Fibroblast of peridontal ligament (primary cell): Measurements from ENCODE around the gene PIP5K1B.

Experiments used
- DNase-seq: peaks from one replicate; pipeline ENCODE4 v3.0.0-alpha.2; 2010; ENCODE audit errors: extremely low read depth

Gene PIP5K1B

DNA sequence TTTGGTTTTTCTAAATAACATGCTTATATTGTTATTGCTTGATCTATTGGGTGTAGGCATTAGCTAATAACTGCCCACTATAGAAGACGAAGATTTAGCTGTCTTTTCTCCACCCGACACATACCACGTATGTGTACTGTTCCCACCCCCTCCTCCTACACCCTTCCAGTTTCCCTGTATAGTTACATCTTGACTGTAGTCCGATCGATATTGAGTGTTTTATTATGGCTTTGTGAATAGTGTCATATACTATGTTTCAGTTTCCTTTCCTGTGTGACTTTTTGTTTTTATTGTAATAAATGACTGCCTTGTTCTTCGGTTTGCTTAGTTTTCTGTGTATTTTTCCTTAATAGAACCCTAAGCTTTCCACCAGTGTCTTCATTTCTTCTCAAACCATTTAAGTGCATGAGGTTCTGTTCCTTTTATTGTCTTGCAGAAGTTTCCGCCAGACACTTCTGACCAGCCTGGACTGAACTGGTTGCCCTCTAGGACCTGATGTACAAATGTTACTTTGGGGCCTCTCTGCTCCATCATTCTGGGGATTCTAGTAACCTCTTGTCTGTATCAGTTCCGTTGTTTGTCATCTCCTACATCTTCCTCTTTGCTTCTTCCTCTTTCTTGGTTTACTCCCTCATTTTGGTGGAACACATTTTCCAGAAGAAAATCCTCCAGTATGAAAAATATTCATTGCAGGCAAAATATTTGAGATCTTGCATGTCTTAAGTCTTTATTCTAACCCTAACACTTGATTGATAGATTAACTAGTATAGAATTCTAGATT is 247.0 kb downstream of the PIP5K1B start:
- DNase-seq, result no peak

DNA sequence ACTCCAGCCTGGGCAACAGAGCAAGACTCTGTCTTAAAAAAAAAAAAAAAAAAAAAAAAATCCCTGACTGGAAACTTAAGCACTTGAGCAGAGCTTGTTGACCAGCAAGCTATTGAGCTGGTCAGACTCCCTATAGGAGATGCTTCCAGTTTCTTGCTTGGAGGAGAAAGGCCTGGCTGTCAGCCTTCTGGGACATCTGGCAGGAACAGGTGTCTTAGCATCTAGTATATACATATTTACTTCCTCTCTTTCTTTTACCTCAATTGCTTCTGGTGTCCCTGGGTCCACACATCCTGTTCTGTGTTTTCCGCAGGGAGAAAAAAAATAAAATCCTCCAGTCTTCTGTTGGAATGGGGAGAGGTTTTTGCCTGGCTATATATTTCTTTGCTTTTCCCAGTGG is 248.7 kb downstream of the PIP5K1B start:
- no peak for DNase-seq

DNA sequence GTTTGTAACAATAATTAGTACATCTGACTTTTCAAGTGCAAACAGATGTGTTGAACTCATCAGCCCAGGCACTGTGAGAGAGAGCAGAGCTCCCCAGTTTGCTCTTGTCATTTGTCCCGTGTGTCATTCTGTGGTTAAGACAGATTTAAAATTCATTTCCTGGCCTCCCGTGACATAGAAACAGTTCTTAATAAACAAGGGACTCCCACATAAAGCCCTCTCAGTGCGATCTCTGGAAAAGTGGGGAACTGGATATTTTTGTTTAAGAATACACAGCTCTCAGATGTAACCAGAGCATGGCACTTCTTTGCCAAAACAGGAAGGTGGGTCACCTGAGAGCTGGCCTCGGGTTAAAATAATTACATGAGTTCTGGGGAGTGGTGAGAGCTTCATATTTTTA is 250.3 kb downstream of the PIP5K1B start:
- no peak for DNase-seq

DNA sequence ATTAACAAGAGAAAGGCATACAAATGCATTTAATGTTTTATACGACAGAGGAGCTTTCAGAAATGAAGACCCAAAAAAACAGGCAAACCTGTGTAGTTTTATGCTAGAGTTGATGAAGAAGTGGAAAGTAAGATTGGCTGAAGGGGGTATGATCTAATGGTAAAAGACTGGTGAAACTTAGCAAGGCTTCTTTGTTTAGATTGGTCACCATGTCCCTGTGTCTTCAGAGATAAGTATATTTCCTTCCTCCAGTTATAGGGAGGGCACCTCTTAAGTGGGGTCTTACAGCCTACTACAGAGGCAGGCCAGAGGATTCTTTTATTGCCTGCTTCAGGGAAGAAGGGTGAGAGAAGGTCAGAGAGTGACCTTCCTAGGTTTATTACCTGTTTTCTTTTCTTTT is 252.4 kb downstream of the PIP5K1B start:
- no peak for DNase-seq

DNA sequence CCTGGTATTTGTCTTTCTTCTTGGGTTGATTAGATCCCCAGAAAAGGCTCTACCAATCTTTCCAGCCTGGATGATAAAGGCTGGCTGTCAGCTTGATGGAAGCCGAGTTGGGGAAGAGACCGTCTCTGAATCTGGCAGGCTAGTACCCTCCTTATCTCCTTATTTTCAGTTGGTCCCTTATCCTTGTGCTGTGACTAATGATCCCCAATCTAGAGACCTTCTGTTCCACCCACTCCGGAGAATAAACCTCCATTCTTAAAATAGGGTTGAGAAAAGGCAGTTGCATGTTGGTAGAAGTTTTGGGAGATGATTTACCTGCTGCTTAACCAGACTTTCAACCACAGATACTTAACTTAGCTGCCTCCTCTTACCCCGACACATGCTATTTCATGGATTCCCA is 256.5 kb downstream of the PIP5K1B start:
- no peak for DNase-seq

DNA sequence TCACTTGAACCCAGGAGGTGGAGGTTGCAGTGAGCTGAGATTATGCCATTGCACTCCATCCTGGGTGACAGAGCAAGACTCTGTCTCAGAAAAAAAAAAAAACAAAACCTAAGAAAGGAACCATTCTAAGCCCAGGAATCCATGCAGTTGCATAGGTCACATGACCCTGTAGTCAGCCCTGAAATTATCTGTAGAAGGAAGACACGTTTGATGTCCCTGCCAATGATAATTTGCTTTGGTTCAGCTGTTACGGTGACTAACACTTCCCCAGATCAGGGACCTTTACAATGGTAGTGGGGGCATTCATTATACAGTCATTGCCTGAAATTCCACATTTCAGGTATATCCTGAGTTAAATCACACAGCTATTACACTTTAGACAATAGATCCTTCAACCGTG is 258.4 kb downstream of the PIP5K1B start:
- no peak for DNase-seq

DNA sequence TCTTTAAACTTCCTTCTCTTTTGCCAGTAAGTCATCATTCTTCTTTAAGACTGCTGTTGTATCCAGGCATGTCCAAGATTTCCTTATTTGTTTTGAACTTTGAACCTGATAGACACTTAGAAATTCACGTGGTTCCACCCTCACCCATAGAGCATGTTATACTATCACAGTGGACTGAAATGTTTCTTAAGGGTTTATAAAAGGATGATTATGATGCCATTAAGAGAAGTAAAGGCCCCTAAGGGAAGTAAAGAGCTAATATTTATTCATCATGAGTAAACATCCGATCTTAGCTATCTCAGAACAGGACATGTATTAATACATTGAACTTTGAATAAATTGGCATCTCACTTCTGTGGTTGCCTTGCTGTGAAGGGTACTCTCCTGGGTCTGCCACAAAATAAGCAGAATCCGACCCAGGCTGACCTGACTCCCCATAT is 259.1 kb downstream of the PIP5K1B start:
- no peak for DNase-seq

DNA sequence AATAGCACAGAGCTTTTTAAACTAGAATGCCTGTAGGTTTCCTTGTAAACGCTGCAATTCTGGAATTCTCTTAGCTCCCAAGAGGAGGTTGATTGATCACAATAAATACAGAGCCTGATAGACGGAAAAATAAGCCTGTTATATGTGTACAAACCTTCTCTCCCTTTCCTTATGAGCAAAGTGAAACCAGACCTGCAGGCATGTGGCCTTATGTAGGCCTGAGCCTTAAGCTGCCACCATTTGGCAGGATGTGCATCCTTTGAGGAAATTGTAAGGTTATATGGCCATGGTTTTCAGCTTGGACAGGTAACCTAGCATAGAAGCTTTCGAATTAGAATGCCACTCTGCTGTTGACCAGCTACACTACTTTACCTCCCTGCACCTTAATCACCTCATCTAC is 259.7 kb downstream of the PIP5K1B start:
- DNase-seq, result no peak

DNA sequence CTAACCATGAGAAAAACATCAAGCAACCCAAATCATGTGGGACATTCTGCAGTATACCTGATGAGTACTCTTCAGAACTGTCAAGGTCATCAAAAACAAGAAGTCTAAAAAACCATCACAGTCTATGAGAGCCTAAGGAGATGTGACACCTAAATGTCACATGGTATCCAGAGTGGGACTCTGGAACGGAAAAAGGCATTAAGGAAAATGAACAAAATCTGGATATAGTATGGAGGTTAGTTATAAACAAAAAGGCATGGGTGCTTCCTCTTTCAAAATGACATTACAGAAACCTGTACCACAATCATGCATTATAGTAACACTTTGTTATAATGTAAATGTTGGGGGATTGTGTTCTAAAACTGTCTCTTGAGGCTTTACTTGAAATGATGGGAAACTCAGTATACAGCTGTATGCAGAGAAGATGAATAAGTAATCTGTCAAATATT is 261.5 kb downstream of the PIP5K1B start:
- DNase-seq, result no peak

DNA sequence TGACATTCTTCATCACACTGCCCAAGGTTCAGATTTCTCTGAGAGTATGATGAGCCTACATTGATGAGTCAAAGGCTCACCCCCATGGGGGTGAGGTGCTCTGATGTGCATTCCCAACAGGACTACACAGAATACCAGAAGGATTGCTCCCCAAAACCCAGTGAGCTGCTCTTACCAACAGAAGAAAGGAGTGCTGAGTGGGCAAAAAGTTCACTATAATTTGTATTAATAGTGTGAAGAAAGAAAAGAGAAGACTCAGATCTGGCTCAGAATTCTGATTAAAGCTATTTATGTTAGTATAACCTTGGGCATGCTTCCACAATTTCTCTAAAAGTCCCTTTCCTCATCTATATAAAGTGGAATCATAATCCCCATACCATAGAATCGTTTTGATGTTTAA is 262.8 kb downstream of the PIP5K1B start:
- DNase-seq, result no peak

DNA sequence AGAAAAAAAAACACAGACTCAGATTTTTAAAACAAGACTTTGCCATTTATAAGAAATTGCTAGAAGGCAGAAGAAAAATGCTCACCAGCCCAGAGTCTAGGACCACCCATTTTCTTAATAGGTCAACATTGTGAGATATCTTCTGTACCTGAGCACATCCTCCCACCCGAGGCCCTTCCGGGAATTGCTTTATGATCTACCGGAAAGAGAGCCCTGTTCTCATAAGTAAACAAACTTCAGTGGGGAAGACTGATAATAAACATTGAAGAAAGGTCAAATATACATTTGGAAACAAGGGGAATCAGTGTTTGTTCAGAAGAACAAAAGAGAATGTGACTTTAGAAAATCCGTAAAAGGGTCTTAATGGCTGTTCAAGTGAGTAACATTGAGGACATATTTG is 264.5 kb downstream of the PIP5K1B start:
- no peak for DNase-seq

DNA sequence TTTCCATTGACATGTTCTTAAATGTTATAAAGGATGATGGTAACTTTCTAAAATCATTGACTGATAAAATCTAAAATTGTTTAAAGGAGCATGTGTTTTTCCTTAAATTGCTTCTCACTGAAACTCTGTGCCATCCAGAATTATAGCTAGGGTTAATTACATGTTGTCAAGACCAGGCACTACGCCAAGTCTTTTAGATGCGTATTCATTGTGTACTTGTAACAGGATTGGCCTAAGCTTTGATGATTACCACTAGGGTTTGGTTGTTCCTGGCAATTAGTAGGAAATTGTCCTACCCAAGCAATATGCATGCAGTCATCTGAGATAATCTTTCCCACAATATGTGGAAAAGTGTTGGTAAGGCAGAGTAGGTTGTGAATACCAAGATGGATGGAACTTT is 265.1 kb downstream of the PIP5K1B start:
- DNase-seq, result no peak

DNA sequence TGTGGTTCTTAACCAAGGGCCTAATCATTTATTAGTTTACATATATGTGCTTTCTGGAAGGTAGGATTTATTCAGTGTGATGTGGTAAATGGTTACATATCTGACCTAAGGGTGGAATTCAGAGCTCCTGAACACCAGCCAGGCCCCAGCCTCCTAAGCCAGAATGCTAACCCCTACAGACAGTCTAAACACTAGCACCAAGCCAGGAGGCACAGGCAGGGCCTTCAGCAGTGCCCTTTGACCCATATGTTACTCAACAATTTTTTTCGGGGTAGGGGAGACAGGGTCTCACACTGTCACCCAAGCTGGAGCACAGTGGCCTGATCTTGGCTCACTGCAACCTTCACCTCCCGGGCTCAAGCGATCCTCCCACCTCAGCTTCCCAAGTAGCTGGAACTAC is 268.6 kb downstream of the PIP5K1B start:
- no peak for DNase-seq

DNA sequence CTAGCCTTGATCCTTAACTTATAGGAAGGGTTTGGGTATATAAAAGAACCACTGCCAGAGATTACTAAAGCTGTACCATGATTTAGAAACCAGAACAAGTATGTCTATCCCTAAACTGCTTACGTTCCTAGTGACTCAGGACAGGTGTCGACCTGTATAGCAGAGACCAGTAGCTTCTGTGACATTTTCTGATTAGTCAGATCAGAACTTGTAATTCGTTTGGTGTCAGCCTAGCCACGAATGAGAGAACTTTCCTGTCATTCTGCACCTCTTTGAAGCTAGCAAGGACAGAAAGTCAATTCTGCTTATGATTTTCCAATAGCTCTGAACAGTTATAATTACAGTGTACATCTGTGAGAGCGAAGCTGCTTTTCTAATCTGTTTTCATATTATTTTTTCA is 269.4 kb downstream of the PIP5K1B start:
- DNase-seq, result no peak

DNA sequence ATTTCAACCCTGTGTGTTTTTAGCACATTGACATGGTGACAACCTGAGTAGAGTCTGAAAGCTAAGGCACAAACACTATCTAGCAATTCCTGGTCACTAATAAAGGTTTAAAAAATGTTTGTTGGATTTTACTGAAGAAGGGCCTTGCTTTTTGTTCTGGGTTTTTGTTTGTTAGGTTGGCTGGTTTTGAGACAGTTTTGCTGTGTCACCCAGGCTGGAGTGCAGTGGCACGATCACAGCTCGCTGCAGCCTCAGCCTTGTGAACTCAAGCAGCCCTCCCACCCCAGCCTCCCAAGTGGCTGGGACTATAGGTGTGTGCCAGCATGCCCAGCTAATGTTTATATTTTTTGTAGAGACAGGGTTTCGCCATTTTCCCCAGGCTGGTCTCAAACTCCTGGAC is 269.9 kb downstream of the PIP5K1B start:
- no peak for DNase-seq

DNA sequence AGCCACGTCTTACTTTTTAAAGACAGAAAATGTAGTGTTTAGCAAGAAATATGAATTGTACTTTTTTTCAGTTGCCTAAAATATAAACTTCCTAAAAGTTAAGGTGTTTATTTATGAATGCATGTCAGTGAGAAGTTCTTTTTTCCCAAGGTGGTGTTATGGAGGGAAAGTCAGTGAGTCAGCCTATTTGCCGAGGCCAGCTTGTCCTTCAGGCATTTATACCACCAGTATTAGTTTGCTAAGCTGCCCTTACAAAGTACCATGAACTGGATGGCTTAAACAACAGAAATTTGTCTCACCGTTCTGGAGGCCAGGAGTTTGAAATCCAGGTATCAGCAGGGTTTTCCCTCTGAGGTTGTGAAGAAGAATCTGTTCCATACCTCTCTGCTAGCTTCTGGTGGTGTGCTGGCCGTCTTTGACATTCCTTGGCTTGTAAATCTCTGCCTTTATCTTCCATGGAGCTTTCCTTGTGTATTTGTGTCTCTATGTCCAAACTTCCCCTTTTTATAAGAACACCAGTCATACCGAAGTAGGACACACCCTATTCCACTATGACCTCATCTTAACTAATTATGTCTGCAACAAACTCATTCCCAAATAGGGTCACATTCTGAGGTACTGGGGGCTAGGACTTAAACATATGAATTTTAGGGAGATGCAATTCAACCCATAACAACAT is 270.5 kb downstream of the PIP5K1B start:
- DNase-seq, result no peak

DNA sequence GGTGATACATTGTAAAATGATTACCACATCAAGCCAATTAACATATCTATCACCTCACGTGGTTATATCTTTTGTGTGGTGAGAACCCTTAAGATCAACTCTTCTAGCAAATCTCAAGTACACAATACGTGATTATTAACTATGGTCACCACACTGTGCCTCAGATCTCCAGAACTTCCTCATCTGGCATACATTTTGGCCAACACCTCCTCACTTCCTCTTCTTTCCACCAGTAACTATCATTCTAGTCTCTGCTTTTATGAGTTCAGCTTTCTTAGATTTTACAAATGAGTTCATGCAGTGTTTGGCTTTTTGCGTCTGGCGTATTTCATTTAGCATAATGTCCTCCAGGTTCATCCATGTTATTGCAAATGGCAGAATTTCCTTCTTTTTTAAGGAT is 273.0 kb downstream of the PIP5K1B start:
- DNase-seq, result no peak

DNA sequence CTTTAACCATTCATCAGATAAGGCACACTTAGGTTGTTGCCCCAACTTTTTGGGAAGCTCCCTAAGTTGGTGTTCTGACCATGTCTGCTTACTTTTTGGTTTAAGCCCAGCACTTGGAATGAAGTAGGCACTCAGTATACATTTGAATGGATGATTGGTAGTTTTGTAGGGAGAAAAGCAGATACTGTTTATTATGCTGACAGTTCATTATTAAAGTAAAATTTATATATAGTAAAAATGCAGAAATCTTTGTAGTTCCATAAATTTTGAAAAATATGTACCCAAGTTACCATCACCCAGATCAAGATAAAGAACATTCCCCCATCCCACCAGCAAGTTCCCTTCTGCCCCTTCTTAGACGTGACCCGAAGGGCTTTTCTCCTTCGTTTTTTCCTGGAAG is 273.5 kb downstream of the PIP5K1B start:
- DNase-seq, result no peak

DNA sequence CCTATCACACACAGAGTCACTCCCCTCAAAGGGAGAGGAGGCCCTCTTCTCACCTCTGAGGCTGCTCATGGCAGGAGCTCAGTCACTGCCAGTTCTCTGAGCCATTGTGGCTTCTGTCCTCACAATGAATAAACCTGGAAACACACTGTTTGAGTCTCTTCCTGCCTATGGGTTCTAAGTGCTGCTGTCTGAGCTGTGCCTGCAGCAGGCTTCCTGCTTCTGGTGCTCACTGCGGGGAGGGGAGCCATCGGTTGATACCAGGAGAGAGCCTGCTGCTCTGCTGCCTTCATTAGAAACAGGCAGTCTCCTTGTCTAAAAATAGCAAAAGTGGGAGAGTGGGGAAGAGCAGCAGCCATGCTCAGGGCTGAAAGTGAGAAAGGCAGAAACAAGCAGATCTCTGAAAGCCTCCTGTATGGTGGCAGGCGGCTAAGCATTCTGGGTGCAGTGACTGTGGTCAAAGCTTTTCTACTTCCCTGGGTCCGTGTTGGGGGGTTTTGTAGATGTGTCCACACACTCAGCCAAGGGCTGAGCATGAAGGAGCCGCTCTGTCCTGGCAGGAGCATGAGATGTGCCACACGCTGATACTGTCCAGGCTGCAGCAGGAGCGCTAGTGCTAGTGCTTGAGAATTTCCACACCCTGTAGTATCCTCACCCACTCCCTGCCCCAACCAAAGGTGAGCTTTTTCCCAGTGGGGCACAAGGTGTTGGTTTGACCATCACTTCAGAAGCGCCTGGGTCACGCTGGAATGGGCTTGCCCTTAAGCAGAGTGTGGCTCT is 274.7 kb downstream of the PIP5K1B start:
- no peak for DNase-seq

DNA sequence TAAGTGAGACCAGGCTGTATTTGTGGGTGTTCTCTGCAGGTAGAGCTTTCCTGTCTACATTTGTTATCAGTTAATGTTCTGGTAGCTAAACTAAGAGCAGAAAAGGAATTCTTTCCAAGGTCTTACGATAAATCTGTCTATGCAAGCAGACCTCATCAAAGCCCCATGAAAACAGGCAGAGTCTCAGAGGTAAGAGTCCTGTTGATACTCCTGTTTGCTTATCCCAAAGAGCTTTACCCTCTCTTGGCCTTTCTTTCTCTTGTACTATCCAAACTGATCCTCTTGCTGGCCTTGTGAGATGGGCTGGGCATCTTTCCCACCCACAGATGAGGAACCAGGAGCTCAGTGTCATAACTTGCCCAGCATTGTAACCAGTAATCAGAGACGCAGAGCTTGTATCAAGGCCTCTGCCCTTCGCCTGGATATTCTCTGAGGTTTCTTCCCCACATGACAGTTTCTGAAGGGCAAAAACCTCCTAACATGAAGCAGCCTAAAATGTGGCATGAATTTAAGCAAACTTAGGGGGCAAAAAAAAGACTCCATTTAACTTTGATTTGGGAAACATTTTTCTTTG is 275.4 kb downstream of the PIP5K1B start:
- DNase-seq, result no peak

DNA sequence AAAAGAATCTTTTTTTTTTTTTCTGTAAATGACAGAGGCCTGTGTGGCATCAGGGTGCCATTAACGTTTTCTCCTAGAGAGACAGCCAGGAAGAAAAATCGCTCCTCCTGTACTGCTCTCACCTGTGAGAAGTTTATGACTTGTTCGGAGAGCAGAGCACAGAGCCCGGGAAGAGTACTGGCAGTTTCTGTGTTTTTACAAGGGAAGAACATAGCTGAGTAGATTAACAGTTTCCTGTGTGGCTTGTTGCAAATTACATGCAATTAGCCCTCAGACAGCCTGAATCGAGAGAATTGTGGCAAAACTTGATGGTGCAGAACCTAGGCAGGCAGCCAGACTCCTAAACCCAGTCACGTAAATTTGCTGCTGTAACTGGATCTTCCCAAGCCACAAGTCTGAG is 276.7 kb downstream of the PIP5K1B start:
- DNase-seq, result no peak

DNA sequence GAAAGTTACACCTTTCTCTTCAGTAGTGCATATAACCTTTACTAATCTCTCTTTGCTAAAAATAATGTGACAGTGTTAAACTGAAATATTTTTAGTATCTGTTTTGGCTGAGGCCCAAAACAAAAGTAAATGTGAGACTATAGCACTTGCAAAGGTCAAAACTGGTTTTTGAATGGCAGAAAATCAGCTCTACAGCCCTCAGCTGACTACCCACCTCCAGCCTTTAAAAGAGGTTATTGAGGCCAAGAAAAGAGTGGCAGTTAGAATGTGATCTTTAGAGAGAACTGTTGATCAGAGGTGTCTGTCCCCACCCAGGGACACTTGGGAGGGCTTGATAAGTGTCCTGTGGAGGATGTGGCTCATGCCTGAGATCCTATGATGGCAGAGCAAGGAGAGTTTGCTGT is 278.0 kb downstream of the PIP5K1B start:
- DNase-seq, result no peak
